Measurements from ENCODE around the gene PDGFRB.
A peak's percentile ranks its signal among the peaks of the same experiment; 100 is the strongest.

The PDGFRB gene

DNA sequence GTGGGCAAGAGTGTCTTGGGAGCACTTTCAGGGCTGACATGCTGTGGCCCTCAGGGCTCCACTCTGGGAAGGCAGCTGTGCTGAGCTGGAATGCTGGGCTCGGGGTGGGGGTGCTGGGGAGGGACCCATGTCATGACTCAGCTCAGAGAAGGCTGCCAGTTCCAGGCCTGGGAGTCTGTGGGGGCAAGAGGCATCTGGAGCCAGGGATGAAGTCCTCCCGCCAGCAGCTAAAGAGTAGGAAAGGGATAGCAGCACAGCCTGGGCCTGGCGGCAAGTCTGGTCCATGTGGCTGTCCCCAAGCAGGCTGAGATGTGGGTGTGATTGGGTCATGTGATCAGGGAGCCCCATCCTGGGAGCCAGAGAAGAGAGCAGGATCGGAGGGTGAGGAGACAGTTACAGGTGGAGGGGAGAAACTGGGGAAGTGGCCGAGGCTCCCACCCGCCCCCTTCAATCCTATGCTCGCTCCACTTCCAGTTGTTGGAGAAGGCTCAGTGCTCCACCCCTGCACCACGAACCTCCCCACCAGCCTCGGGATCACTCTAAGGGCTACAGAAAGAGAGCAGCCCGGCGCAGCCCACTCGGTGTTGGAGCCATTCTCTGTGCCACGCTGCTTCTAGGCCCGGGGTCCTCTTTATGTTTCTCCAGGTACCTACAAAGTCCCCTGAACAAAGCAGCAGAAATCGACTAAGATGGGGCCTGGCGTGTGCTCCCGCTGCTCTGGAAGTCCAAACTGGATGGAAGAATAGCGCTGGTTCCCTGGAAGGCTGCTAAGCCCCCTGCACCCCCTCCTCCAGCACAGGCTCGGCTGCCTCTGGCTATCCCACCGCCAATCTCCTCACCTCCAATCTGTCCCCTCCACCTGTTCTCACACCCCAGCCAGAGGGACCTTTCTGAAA, 12.0 kb downstream of the PDGFRB start:
- DNase-seq = peak; percentile 99

DNA sequence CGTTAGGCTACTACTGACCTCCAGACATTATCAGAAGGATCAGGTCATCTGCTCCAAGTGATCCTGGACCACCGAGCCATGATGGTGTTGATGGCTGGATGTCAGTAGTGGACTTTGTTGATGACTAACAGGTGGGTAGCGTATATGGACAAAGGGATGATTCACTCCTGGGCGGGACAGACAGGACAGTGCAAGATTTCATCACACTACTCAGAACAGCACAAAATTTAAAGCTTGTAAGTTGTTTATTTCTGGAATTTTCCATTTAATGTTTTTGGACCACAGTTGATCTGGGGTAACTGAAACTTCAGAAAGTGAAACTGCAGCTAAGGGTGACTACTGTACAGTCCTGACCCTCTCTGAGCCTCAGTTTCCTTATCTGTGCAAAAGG, 12.7 kb downstream of the PDGFRB start:
- DNase-seq = peak; percentile 96

DNA sequence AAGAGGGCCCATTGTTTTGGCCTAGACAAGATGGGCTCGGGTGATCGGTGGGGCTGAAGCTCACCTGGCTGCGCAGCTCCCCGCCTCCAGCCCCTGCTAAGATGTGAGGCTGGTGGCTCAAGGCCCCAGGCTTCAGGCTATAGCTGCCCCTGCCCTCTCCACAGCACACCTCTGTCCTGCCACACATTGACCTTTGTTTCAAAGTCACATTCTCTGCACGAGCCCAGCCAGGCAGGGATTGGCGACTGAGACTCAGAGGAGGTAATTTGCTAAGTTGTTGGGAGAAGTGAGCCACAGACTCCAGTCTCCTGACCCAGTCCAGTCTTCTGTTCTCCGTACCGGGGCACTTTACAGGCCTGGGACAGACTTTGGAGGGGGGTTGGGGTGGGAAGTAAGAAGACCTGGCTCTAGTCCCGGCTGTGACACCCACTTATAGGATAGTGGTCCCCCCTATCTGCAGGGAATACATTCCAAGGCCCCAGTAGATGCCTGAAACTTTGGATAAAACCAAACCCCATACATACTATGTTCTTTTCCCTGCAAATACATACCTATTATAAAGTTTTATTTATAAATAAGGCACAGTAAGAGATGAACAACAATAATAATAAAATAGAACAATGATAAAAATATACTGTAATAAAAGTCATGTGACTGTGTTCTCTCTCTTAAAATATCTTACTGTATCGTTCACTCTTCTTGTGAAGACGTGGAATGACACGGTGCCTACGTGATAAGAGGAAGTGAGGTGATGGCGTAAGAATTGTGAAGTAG, 13.3 kb downstream of the PDGFRB start:
- no peak for DNase-seq

DNA sequence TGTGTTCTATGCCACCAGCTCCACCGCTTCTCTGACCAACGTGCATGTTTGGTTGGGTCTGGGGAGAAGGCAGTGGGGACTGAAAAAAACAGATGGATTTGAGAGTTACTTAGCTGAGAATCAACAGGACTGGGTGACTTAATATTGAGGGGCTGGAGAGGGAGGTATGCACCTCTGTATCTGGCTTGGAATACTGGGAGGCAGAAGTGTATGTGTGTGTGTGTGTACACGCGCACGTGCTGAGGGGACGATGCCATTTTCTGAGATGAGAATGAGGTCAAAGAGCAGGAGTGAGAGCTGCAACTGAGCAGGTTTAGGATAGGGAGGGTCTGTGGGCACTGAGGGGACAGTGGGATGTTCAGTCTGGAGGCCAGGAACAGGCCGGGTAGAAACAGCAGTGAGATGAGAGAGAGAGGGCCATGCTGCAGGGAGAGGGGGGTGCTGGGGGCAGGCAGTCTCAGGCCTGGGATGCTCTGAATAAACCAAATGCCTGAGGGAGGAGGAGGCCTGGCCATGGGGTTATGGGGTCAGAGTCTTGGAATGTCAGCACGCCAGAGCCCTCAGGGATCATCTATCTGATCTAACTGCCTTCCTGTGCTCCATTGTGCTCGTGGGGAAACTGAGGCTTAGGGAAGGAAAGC, 14.0 kb downstream of the PDGFRB start:
- peak; percentile 96 for DNase-seq

DNA sequence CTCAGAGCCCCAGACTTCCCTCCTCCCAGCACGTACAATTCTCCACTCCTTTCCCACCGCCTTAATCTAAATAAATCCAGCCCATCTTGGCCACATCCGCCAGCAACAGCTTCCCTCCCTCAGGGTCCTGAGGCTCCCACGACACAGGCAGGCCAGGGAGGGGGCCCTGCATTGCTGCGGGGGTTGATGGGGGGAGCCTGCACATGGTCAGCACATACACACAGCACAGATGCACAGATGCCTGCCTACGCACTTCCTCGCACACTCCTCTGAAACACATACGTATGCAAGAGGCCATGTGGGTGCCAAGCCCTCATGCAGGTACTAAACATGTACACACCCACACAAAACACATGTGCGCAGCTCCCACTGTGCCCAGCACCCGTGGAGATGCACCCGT, 14.8 kb downstream of the PDGFRB start:
- DNase-seq = peak; percentile 93

DNA sequence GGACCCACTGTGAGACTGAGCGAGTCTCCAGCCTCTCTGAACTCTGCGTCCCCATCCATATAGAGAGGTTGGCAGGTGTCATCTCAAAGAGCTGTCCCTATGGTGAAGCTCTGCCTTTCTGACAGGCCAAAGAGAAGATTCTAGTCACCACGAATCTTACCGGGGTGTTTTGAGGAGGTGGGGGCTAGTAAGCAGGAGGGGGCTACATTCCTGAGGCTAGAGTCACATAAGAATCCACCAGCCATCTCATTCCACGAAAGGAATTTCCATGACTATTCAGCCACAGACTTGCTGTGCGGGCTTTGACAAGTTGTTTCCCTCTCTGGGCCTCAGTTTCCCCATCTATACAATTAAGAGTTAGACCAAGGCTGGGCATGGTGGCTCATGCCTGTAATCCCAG, 16.3 kb downstream of the PDGFRB start:
- DNase-seq = peak; percentile 87

DNA sequence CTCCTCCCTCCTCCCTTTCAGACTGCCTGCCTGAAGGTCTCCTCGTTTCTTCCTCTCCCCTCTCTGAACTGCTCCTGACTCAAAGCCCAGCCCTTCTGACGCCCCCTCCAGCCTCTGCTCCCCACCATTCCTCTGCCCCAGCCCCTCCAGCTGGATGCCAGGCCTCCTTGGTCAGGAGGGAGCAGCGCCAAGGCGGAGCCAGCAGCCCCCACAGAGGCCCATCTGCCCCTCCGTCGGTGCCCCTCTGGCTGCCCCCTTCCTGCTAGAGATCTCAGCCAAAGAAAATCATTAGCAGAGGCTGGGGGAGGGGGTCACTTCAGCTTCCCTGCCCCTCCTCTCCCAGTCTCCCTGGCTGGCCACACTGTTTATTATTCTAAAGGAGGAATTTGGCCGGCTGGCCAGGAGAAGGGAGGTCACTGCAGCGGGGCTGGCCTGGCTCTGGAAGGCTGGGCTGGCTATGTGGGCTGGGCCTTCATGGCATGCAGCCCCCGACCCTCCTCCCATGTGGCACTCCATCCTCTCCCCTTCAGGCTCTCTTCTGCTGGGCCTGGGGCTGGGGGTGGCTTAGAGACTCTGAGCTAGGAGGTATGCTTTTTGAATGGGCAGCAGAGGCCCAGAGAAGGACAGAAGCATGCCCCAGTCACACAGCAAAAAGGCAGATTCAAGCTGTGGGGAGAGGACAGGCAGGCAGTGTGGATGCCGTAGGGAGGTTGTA, 16.9 kb downstream of the PDGFRB start:
- peak; percentile 97 for DNase-seq

DNA sequence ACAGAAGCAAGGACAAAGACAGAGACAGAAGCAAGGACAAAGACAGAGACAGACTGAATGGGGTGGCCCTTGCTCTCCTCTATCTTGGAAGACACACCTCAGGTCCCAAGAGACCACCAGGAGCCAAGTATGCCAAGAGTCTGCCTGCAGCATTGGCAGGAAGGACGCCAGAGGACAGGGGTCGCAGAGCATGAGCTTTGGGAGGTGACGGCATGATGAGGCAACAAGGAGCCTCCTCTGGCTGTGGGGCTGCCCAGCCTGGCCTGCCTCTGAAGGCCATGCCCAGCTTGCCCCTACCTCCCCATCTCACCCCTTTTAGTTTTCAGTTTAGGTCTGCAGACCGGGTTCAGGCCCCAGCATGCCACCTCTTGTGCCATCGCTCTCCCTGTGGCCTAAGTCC, 17.6 kb downstream of the PDGFRB start:
- DNase-seq = peak; percentile 50

DNA sequence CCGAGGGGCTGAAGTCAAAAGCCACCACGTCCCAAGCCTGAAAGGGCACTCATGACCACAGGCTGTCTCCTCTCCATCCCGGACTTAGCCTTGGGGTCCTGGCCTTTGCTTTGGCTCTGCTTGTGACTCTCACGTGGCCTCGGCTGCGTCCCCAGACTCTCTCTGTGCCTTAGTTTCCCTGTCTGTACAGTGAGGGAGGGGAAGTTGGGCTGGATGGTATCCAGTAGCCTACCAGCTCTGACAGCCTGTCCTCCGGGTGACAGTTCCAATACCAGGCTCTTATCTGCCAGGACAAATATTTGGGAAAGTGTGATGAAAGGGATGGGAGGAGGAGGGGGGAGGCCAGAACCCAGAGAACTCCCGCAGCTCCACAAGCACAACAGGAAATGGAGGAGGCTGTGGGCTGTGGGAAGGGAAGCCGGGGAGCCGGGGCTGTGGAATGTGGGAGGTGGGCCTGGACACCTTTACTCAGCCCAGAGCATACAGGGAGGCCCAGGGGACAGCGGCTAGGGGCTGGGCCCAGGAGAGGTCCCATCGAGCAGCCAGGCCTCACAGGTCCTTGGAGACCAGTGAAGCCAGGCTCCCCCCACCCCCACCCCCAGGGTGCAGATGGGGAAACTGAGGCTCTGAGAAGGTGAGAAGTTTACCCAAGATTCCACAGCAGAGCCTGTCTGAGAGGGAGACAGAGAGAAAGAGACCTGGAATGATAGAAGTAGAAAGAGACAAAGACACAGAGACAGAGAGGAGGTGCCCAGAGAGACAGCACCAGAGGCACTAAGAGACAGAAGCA, 18.3 kb downstream of the PDGFRB start:
- peak; percentile 64 for DNase-seq

DNA sequence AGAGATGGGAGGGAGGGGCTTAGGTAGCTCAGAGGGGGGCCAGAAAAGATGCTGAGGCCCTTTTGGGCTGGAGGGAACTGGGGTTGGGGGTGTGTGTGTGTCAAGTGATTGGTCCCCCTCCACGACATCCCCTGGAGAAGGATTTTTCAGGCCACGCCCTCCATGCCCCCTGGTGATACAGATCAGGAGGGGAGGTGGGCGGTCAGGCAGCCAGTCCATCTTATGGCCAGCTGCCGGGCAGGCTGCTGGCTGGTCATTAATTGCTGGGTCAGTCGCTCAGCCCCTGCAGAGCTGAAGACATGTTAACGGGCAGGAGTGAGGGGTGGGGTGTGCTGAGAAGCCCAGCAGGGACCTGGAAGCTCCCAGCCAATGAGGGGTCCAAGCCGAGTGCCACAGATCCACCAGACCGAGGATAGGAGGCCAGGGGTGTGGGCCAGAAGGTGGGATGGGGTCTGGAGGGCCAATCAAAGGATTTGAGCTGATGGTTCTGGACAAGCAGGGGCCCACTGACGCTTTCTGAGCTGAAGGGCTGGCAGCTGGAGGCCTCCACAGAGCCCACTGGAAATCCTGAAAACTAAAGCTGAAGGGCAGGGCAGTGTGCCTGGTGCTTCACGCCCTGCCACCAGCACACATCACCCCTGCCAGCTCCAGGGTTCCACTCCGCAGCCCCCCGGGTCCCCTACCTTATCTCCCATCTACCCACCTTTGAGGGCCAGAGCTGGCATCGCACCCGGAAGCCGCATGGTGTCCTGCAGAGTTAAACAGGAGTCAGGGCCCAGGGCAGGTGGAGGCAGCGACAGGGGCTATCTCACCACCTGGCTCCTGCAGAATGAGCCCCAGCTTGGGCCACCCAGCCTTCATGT, 19.1 kb downstream of the PDGFRB start:
- DNase-seq = no peak

DNA sequence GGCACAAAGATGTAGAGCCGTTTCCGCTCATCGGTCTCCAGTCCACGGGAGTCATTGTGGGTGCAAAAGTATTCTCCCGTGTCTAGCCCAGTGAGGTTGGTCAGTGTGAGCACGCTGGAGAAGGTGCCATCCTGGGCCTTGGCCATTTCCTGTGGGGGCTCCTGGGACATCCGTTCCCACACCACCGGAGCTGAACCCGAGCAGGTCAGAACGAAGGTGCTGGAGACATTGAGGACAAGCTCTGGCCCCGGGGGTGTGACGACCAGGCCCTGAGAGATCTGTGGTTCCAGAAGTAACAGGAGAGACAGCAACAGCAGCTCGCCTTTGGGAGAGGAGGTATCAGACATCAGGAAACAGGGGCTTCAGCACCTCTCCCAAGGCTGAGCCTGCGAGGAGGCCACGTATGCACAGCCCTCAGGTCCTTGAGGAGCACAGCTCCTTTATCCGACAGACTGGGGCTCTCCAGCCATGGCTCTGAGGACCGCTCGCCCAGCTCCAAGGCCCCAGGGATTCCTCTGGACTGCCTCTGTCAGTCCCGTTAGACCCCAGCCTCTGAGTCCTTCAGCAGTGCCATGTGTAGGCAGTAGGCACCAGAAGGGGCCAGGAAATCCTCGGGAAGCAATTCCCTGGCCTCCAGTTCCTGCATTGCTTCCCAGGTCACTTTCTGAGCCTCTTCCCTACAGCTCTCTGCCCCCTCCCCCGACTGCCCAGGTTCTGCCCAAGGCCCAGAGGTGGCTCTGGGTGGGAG, 19.9 kb downstream of the PDGFRB start:
- no peak for DNase-seq

DNA sequence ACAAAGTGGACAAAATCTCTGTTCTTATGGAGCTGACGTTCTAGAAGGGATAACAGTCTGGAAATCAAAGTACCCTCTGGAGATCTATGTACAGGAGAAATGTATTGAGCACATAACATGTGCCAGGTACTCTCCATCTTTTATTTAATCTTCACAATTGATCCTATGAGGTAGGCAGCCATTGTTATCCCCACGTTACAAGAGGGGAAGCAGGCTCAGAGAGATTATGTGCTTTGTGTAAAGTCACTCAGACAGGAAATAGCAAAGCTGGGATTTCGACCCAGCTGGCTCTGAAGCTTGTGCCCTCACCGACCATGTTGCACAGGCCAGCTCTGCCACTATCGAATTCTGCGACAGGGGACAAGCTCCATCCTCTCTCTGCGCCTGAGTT, 21.5 kb downstream of the PDGFRB start:
- DNase-seq = no peak

DNA sequence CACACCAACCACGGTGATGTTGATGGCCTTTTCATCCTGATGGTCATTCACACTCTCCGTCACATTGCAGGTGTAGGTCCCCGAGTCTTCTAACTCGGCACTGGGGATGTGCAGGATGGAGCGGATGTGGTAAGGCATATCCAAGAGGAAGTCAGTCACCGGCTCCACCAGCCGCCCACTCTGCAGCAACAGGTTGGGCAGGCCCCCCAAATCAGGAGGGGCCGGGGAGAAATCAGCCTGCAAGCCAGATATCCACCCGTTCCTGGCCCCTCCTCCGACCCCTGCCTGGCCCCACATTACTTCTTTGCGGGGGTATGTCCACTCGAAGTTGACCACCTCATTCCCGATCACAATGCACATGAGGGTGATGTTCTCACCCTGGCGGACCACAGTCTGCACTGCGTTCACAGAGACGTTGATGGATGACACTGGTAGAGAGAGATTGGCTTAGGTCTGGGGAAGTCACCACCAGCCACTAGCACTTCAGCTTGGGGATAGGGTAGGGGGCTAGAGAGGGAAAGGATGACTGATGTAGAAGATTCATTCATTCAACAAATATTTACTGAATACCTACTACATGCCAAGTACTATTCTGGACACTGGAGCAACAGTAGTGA, 22.0 kb downstream of the PDGFRB start:
- no peak for DNase-seq

DNA sequence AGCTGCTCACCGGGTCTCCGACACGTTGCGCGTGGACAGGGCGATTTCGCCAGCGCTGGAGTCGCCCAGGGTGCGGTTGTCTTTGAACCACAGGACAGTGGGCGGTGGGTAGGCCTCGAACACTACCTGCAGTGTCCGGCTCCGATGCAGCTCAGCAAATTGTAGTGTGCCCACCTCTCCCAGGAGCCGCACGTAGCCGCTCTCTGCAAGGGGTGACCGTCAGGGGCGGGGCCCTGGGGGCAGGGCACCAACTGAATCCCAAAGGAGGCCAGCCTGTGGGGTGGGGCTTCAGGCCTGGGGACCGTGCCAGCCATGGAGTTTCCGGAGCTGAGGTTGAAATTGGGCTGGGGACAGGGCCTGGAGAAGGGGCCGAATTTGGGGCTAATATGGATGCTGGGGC, 22.9 kb downstream of the PDGFRB start:
- no peak for DNase-seq

DNA sequence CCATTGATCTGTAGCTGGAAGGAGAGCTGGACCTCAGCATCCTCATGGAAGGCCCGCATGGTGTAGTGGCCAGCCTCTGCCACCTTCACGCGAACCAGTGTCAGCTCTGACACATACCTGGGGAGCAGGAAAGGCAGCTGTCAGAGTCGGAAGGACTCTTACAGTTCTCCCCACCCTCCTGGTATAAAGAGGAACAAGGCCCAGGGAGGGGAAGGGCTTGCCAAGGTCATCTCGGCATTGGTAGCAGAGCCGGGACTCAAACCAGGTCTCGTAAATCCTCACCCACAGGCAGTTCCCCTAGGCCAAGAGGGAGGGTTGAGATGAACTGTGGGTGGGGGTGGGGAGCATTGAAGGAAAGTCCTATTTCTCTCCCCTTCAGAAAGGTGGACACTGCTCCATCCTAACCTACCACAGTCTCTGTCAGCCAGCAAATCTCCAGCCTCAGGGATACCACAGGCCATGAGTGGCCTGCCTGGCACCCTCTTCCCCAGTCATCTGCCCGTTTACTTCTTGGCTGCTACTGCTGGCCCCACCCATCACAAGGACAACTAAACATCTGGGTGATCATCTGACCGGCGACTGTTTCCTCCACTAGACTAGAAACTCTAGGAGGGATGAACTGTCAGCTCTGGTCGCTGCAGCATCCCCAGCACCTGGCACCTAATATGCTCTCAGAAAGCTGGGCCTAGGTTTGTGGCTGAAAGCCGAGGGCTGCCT, 23.5 kb downstream of the PDGFRB start:
- no peak for DNase-seq

DNA sequence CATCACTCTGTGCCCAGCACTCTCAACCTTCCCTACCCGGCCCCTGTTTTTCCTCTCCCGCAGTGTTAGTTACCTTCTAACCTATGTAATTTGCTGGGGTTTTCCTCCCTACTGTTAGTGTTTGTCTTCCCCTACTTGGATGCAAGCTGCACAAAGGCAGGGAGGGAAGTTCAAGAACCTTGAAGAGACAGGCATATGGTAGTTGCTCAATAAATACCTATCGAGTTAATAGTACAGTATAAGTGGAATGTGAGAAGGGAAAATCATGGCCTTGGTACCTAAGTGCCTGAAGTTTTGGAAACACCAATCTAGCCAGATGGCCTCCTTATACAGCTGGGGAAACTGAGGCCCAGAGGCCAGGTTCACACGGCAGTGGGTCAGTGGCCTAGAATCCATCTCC, 24.2 kb downstream of the PDGFRB start:
- no peak for DNase-seq

DNA sequence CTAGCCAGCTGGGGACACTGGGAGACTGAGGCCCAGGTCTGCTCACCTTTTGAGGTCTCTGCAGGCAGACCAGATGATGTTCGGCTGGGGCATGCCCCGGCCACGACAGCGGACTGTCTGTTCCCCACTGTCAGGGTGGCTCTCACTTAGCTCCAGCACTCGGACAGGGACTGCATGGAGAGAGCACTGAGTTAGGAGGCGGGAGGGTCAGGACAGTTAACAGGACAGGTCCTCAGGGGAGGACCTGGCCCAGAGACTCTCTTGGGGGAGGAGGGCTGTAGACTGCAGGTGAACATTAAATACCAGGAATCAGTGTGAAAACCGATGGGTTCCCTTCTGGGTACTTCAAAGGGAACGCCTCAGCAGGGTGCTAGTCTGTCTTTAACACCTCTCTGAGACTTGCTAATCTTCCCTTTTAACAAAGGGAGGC, 25.1 kb downstream of the PDGFRB start:
- no peak for DNase-seq

DNA sequence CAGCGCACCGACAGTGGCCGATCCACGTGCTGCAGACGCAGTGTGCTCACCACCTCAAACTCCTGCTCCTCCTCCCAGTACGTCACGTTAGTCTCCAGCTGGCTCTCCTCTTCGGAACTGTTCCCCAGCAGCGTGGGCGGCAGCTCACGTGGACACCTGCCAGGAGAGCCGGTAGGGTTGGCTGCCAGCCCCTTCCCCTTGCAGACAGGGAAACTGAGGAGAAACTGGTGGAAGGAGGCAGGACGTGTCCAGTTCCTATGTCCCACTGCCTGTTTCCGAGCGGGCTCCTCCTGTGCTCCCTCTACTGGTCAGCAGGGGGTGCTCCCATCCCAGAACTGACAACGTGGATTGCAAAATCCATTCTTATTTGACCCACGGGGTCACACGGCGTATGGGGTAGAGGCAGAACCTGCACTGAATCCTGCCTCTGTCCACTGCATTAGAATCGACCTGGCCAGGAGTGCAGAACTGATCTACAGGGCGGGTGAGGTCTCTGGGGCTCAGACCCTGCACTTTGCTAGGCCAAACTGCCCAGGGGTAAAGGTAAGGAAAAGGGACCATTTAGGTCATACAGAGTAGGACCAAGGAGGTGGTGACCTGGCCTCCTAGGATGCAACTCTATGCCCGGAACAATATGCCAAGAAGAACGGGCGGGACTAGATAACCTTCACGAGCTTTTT, 25.7 kb downstream of the PDGFRB start:
- DNase-seq = peak; percentile 74

DNA sequence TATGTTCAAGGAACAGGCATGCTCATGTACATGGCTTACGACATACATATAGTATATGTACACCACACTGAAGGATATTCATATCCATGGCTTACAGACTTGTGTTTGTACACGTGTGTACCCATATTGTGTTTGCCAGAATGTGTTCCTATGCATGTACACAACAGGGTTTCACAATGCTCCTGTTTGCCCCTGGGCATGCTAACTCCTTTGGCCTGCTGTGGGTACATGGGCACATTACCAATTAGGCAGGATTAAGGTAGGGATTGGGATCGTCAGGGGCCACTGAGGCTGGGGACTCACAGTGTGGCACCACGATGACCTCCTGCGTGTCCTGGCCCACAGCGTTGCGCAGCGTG, 26.2 kb downstream of the PDGFRB start:
- DNase-seq = no peak
